OCI-LY1 (cell line): Measurements from ENCODE around the gene TRAPPC2L.

Source experiments
- H2AFZ ChIP-seq: fragments of 200-600 bp; sonication (generic), shearing (Covaris generic); 2 replicates; pipeline ENCODE4 v1.6.0; 2014; ENCODE audit warnings: antibody characterized with exemption, mild to moderate bottlenecking, low read length
- H3F3A ChIP-seq: fragments of 200-600 bp; sonication (generic), shearing (Covaris generic); 2 replicates; pipeline ENCODE4 v1.6.0; 2014; ENCODE audit warnings: mild to moderate bottlenecking, antibody characterized with exemption, low read length, moderate library complexity; ENCODE audit not compliant: insufficient read depth
- H3K27ac ChIP-seq: fragments of 200-600 bp; sonication (generic); 2 replicates; pipeline ENCODE4 v1.5.1; 2014; ENCODE audit warnings: low read length, mixed run types, mild to moderate bottlenecking, low read depth; ENCODE audit not compliant: poor library complexity, severe bottlenecking
- H3K27me3 ChIP-seq: fragments of 200-600 bp; sonication (generic); 2 replicates; pipeline ENCODE4 v1.6.0; 2014; ENCODE audit warnings: antibody characterized with exemption, mild to moderate bottlenecking, low read length, moderate library complexity; ENCODE audit not compliant: insufficient read depth
- H3K36me3 ChIP-seq: fragments of 200-600 bp; sonication (generic); 2 replicates; pipeline ENCODE4 v1.6.1; 2014; ENCODE audit warnings: mild to moderate bottlenecking, antibody characterized with exemption, low read length, moderate library complexity, mixed read lengths; ENCODE audit not compliant: insufficient read depth
- H3K4me1 ChIP-seq: fragments of 200-600 bp; sonication (generic); 2 replicates; pipeline ENCODE4 v1.5.1; 2014; ENCODE audit warnings: mild to moderate bottlenecking, low read length, moderate library complexity; ENCODE audit not compliant: insufficient read depth, severe bottlenecking
- H3K4me2 ChIP-seq: fragments of 200-600 bp; sonication (generic), shearing (Covaris generic); 2 replicates; pipeline ENCODE4 v1.6.1; 2014; ENCODE audit warnings: low read length
- H3K4me3 ChIP-seq: fragments of 200-600 bp; sonication (generic); 2 replicates; pipeline ENCODE4 v1.5.1; 2014; ENCODE audit warnings: low read length, low read depth, mild to moderate bottlenecking, mixed read lengths; ENCODE audit not compliant: poor library complexity, severe bottlenecking
- H3K79me2 ChIP-seq: fragments of 200-600 bp; shearing (Covaris generic); 2 replicates; pipeline ENCODE4 v1.6.1; 2016; ENCODE audit warnings: mixed run types, low read length, mixed read lengths; ENCODE audit not compliant: insufficient read depth
- H3K9ac ChIP-seq: fragments of 200-600 bp; sonication (generic), shearing (Covaris generic); 2 replicates; pipeline ENCODE4 v1.6.1; 2014; ENCODE audit warnings: mild to moderate bottlenecking, low read length, mixed read lengths
- H3K9me2 ChIP-seq: fragments of 200-600 bp; sonication (generic), shearing (Covaris generic); 2 replicates; pipeline ENCODE4 v1.6.1; 2014; ENCODE audit warnings: low read depth, mild to moderate bottlenecking, low read length, mixed read lengths
- H3K9me3 ChIP-seq: fragments of 200-600 bp; shearing (Covaris generic); 2 replicates; pipeline ENCODE4 v1.6.1; 2014; ENCODE audit warnings: low read length, mixed read lengths
- H4K20me1 ChIP-seq: fragments of 200-600 bp; sonication (generic), shearing (Covaris generic); 2 replicates; pipeline ENCODE4 v1.6.0; 2016; ENCODE audit warnings: mild to moderate bottlenecking, low read length; ENCODE audit not compliant: insufficient read depth
- EZH2 ChIP-seq: fragments of 200-600 bp; sonication (generic), shearing (Covaris generic); IDR thresholded peaks from 2 replicates; pipeline ENCODE4 v1.8.0; 2017; ENCODE audit warnings: borderline replicate concordance, mixed run types, mild to moderate bottlenecking, antibody characterized with exemption, low read length, moderate library complexity, mixed read lengths
- TF ChIP-seq, protein P1 (sequence below): fragments of 200-600 bp; sonication (generic), shearing (Covaris generic); IDR thresholded peaks from 2 replicates; pipeline ENCODE4 v1.5.1; 2017; ENCODE audit warnings: mild to moderate bottlenecking, antibody characterized with exemption, low read length, moderate library complexity, mixed read lengths

The TRAPPC2L gene

GRCh38 chr16:88855176-88855575 is 1.8 kb upstream of the TRAPPC2L start:
- TF ChIP-seq EZH2 = no peak
- TF ChIP-seq, protein P1, sequence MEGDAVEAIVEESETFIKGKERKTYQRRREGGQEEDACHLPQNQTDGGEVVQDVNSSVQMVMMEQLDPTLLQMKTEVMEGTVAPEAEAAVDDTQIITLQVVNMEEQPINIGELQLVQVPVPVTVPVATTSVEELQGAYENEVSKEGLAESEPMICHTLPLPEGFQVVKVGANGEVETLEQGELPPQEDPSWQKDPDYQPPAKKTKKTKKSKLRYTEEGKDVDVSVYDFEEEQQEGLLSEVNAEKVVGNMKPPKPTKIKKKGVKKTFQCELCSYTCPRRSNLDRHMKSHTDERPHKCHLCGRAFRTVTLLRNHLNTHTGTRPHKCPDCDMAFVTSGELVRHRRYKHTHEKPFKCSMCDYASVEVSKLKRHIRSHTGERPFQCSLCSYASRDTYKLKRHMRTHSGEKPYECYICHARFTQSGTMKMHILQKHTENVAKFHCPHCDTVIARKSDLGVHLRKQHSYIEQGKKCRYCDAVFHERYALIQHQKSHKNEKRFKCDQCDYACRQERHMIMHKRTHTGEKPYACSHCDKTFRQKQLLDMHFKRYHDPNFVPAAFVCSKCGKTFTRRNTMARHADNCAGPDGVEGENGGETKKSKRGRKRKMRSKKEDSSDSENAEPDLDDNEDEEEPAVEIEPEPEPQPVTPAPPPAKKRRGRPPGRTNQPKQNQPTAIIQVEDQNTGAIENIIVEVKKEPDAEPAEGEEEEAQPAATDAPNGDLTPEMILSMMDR = no peak
- Histone ChIP-seq H3K9ac (no peak overlapping the region), H3K27me3 (no peaks in the 10 kb centered on the region), H2AFZ (no peak overlapping the region), H3K9me2 (no peaks in the 10 kb centered on the region), H3K36me3 (peaks cover 16% of the 10 kb centered on the region), H3K4me1 (peaks cover 33% of the 10 kb centered on the region), H3K9me3 (no peaks in the 10 kb centered on the region), H4K20me1 (no peaks in the 10 kb centered on the region), H3K27ac (no peak overlapping the region), H3F3A (no peaks in the 10 kb centered on the region), H3K4me3 (no peak overlapping the region), H3K79me2 (no peaks in the 10 kb centered on the region), H3K4me2 (no peak overlapping the region)

DNA sequence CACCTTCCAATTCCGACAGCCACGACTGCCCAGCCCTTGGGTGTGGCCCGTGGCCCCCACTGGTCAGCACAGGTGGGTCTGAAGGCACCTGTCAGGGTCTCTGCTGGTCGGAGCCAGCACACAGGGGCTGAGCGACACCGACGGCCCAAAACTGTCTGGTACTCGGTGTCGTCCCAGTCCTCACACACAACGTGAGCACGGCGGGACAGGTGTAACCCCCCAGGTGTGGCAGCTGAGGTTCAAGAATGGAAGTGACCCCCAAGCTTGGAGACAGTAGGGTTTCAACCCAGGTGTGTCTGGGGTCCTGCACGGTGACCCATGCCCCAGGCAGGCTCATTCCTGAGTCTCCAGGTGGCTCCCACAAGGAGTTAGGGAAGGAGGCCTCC is 1.2 kb upstream of the TRAPPC2L start:
- no peak overlapping the region for H3K27ac ChIP-seq
- no peak overlapping the region for H3K9ac ChIP-seq
- peak overlapping the region; percentile 38; the same call in 1 of the 2 replicates for H3K4me2 ChIP-seq
- no peaks in the 10 kb centered on the region for H3K79me2 ChIP-seq
- no peaks in the 10 kb centered on the region for H3K9me3 ChIP-seq
- H4K20me1 ChIP-seq = no peaks in the 10 kb centered on the region
- no peaks in the 10 kb centered on the region for H3K9me2 ChIP-seq
- no peak overlapping the region for H3K4me3 ChIP-seq
- no peak for TF ChIP-seq EZH2
- TF ChIP-seq, protein P1 = no peak
- no peaks in the 10 kb centered on the region for H3K27me3 ChIP-seq
- peaks cover 33% of the 10 kb centered on the region for H3K4me1 ChIP-seq
- H2AFZ ChIP-seq = no peak overlapping the region
- H3K36me3 ChIP-seq = peaks cover 21% of the 10 kb centered on the region
- H3F3A ChIP-seq = no peaks in the 10 kb centered on the region

- no peak overlapping the region for H2AFZ ChIP-seq
- no peak overlapping the region for H3K9ac ChIP-seq
- no peak overlapping the region for H3K27ac ChIP-seq
- no peaks in the 10 kb centered on the region for H4K20me1 ChIP-seq
- peak overlapping the region; percentile 85 for H3K4me3 ChIP-seq
- H3K9me2 ChIP-seq = no peaks in the 10 kb centered on the region
- H3K4me1 ChIP-seq = peaks cover 33% of the 10 kb centered on the region
- H3K9me3 ChIP-seq = no peaks in the 10 kb centered on the region
- TF ChIP-seq, protein P1 = no peak
- TF ChIP-seq EZH2 = no peak
- peak overlapping the region; percentile 39 for H3K4me2 ChIP-seq
- no peaks in the 10 kb centered on the region for H3K79me2 ChIP-seq
- no peaks in the 10 kb centered on the region for H3F3A ChIP-seq
- H3K27me3 ChIP-seq = no peaks in the 10 kb centered on the region
- peaks cover 23% of the 10 kb centered on the region for H3K36me3 ChIP-seq
Measured at GRCh38 chr16:88856122-88856827, 652 bp upstream of the TRAPPC2L start.
